GM18508 (cell line): ENCODE data around the gene PRPF6.

Source experiments
- ATAC-seq: cut with Tn5 transposase; IDR thresholded peaks from one replicate; pipeline ENCODE4 v1.9.1; 2021; ENCODE audit warnings: moderate number of reproducible peaks; ENCODE audit not compliant: insufficient read depth, unreplicated experiment

Gene PRPF6

DNA sequence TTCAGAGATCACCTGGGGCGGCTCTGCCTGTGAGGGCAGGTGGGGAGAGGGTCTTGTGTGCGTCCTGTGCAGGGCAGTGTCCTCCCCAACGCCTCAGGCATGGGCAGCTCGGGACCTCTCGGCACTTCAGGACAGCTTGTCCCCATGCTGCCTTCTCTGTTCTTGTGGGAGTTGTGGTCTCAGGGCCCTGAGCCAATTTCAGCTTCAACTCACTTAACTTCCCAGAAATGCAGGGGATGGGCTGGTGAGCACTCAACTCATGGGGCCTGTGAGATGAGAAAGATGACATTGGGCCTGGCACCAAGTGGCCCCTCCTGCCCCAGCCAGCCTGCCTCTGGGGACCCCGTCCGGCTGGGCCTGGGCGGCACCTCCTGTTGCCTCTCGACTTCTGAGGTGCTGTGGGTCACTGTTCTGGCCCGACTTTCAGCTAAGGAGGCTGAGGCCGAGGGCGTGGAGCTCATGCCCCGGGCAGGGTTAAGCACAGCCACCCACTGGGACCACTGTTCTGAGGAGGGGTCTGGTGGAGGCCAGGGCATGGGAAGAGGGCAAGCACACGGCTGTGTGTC is 91.6 kb downstream of the PRPF6 start:
- ATAC-seq: no peak

DNA sequence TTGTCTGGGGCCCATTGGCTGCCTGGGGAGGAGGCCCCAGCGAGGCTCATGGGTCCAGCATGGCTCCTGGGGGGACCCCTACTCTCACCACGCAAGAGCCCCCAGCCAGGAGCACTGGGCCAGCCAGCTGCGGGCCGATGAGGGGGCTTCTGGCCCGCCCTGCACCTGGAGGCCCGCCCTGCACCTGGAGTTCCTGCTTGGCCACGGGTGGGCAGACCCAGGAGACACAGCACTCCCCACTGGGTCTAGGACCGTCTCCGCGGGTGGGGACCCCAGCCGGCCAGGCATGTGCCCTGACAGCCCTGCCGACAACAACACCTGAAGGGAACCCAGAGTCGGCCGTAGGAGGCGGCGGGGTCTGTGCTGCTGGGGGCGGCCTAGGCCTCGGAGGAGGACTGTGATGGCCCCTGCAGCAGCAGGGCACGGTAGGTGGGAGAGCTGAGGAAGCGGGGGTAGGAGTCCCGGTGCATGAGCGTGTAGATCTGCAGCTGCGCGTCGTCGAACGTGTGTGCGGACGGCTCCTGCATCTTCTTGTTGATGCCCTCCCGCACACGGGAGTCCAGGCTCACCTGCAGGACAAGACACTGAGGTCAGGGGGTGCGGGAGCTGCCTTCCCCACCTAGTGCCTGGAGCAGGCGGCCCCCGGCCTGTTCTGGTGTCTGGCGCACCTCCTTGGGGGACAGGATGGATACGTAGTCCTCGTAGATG is 92.7 kb downstream of the PRPF6 start:
- ATAC-seq: no peak

DNA sequence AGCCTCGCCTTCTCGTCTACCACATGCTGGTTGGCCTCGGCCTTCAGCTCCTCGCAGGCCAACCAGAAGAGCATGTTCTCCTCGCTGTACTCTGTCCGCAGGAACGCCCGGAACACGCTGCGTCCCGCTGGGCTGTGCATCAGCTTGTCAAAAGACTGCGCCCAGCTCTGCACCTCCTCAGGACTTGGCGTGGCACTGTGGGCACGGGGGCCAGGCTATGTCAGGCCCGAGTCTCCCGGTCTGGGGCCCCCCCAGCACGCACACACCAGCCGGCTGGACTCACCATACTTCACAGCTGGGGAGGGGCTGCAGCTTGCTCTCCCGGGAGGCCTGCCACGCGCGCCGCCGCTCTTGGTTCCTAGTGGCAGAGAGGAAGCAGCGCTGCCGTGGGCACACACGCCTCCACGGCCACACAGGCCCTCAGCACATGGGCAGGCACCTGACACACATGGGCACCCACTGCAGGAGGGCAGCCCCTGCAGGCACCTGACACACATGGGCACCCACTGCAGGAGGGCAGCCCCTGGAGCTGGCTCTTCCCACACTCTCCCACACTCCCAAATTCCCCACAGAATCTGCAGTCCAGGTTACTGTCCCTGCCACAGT is 93.4 kb downstream of the PRPF6 start:
- no peak for ATAC-seq

DNA sequence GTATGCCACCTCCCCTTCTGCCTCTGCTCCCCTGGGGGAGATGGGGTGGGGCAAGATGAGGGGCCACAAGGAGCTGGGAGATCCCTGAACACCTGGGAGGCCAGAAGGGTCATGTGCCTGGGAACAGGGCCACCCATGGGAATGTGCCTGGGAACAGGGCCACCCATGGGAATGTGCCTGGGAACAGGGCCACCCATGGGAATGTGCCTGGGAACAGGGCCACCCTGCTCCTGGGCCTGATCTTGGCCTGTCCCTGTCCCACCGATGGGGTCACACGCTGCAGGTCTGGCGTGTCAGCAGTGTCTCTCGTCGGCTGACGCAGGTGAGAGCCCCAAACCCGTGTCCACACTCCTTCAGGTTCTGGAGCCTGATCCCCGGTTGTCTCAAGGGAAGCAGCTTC is 94.0 kb downstream of the PRPF6 start:
- ATAC-seq: no peak

DNA sequence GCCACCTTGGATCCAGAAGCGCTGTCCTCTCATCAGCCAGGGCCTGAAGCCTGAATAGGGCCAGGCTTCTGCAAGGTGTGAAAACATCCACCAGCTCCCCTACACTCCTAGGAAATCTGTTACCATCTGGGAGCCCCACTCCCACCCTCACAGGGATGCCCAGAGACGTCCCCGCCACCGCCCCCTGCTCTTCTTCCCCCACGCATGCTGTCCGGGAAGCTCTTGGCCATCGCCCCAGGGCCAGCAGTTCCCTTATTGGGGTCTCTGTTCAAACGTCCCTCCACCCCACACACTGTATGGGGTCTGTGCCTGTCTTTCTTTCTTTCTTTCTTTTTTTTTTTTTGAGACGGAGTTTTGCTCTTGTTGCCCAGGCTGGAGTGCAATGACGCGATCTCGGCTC is 94.6 kb downstream of the PRPF6 start:
- ATAC-seq: no peak

DNA sequence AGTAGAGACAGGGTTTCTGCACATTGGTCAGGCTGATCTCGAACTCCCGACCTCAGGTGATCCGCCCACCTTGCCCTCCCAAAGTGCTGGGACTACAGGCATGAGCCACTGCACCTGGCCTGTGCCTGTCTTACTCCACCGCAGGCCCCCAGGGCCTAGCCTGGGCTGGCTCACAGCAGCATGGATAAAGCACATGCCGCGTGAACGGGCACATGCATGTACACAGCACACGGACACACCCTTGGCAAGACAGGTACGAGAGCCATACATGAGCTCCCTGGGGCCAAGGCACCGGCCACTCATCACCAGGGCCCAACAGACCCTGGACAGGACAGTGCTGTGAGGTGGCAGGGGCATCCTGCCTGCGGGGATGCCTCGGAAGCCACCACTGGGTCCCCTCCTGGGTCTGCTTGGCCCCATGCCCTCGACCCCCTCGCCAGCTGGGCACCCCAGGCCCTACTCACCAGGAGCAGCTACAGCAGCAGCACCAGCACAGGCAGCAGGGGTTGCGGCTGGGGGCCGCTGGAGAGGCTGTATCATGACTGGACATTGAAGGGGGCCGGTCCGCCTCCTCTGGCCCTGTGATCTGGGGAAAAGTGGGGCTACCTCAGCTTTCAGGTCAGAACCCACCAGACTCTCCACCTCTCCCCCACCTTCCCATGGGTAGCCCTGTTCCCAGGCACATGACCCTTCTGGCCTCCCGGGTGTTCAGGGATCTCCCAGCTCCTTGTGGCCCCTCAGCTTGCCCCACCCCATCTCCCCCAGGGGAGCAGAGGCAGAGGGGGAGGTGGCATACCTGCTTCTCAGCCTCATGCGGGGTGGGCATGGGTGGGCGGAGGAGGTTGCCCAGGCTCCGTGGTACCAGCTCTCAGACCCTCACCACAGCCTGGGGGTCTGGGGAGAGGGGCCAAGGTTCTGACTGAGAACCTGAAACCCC is 95.4 kb downstream of the PRPF6 start:
- ATAC-seq: no peak

DNA sequence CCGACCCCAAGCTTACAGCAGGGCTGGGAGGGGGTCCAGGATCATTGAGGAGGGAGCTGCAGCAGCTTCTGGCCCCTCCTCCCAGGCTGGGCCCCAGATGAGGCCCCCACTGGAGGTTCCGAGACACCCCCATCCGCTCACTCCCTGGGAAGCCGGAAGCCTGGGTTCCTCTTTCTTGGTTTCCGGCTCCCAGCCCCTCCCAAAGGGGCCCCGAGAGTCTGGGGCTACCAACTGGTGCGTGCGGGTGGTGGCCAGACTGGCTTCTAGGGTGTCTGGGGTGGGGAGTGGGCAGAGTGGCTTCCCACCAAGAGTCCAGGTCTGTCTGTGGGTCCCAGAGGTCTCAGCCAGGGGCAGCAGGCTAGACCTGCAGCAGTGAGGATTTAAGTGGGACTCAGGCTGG is 96.2 kb downstream of the PRPF6 start:
- ATAC-seq: no peak

DNA sequence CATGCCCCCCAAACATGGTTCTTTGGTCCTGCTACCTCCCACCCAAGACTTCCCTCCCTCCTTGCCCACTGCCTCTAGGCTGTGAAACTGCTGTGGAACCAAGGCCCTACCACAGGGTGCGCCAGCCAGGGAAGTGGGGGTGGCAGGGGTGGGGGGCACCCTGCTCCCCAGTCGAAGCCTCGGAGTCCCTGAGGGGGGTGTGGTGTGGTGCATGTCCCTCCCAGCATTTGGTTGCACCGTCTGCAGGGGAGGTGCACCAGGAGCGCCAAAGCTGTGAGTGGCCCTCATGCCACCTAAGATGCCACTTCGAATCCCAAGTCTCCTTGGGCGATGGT is 96.6 kb downstream of the PRPF6 start:
- ATAC-seq: no peak

DNA sequence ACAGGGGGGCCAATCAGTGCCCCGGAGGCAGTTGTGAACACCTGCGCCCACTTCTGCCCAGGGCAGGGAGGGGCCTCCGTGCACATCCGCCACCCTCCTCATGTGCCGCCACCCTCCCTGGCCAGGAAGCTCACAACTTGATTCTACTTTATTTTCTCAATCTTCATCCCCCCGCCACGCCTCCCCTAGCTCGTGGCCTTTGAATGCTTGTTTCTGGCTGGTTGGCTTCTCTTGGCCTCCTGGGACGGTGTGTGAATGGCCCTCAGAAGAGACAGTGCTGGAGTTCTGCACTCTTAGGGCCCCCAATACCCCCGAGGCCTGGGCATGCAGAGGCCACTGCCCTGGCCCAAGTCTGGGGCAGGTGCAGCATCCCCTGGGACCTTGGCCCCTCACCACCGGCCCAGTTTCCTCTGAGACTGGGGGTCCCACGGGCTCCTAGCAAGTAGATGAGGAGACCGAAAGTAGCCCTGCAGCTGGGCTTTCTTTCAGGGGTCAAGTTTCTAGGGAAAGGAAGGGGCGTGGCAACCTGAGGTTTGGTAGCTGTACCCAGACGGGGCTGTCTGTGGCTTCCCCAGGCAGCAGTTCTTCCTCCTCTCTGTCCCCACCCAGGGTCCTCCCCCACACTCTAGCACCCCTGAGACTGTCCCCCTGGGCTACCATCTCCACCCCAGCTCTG is 97.1 kb downstream of the PRPF6 start:
- no peak for ATAC-seq

DNA sequence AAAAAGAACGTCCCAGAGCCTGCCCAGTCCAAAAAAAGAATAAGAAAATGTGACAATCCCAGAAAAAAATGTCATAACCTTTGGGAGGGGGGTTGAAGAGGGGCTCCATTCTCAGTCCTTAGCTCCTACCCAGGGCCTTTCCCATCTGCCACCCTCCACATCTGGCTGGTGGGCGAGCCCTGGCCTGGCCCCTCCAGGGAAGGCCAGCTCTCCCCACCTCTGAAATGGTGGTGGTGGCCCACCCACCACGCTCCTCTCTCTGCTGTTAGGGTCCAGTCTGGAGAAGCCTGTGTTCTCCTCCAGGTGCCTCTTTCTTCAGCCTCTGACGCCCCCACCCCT is 98.0 kb downstream of the PRPF6 start:
- ATAC-seq: no peak

DNA sequence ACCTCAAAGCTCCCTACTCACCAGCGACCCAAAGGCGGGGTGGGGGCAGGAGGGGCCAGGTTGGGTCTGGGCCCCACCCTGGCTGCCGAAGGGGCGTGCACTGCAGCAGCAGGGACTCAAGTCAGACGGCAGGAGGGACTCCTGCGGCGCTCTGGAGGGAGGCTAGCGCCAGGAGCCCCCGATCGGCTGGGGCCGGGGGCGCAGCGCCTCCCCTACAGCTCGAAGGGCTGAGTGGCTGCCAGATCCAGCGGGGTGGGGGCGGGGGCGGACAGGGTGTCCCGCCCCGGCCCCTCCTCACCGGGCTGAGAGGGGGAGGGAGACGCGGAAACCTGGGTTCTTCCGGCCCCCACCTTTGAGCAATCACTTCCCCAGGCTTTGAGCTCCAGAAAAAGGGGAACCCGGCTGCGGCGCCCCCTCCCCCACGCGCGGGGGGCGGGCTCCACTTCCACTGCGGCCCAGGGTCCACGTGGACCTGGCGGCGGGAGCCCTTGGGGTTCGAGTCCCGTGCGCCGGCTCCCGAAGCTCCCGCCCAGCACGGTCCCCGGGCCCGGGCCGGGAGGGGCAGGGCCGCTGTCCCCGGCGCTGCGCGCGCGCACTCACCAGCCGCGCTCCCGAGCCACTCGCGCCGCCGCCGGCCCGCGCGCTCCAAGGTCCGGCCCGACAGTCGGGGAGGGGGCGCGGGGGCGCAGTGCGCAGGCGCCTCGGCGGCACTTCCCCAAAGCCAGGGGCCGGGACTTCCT is 98.5 kb downstream of the PRPF6 start, which contains the start of gene RGS19:
Gene RGS19, minus strand, starts transcription at position 246 of the 740 bp plus-strand sequence. CDS start 2,632 bp downstream, outside the sequence.
- no peak for ATAC-seq

DNA sequence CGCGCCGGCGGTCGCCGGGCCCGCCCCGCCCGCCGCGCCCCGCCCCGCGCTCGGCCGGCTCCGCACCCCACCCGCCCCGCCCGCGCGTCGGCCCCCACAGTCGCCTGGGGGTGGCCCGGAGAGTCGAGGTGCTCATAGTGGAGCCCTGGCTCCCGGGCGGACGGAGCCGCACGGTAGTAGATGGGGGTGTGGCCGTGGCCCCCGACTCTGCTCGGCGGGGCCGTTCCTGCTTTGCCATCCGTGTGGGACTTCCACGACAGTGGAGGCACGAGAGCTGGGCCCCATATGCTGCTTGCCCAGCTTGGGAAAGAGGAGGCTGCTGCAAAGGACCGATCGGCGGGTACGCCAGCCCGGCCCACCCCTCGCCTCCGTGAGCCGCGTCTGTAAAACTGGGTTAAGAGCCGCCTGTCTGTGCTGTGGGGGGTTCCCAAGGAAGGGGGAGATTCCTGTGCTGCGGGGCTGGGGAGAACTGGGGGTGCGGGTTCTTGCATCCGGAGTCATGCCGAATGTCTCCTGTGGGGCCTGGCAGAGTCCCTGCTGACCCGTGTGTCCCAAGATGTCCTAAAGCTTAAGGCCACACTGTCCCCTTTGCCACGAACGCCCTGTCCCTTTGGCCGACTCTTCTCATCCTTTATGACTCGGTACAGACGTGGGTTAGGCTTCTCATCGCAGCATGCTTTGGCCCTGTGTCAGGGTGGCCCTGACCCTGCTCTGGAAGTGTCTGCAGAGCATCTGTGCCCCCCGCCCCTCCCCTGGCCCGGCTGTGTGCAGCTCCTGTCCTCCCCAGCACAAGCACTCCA is 99.3 kb downstream of the PRPF6 start, which contains the start of gene OPRL1:
Gene OPRL1, plus strand, starts transcription at position 70 of the 800 bp plus-strand sequence. CDS start 12,639 bp downstream, outside the sequence.
- ATAC-seq: no peak

DNA sequence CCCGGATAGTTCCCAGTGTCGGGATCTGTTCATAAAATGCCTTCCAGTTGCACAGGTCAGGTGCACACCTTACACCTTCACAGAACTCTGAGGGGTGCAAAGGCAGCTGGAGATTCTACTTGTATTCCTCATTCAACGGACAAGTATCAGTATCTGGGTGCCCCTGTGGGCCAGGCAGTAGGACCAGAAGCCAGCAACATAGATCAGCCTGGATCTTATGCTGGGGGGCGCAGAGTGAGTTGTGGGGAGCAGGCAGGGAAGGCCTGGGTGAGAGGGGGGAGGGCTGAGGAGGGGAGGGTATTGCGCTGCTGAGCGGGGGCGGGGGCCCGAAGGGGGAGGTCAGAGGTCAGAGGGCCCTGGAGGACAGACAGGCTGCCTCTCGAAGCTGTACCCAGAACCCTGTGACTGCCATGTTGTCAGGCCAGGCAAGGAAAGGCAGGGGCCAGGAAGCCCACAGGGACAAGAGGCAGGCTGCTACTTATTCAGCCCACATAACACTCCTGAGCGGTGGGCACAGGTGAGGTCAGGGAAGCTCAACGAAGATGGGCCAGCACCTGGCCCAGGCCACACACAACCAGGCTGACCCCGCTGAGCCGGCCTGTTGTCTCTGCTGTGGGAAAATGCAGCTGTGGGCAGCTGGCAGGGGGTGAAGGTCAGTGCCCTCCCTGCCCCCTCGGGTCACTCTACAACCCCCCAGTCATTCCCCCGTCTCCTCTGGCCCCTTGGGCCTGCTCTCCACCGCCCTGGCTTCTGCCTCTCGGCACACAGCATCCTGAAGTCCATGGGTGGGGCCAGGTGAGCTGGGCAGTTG is 100.1 kb downstream of the PRPF6 start:
- ATAC-seq: no peak

DNA sequence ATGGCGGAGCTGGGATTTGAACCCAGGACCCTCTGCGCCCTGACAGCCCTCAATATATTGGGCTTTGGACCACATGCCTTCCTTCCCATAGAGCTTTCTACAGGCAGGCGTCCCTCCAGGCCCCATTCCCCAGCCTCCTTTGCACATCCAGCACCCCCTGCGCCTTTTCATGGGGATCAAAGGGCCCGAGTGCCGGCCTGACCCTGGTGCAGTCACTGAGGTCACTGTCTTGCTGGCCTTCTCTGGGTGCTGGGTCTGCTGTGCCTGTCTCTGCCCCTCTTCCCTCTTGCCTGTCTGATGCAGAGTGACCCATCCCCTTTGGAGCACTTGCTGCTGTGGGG is 100.7 kb downstream of the PRPF6 start:
- no peak for ATAC-seq

DNA sequence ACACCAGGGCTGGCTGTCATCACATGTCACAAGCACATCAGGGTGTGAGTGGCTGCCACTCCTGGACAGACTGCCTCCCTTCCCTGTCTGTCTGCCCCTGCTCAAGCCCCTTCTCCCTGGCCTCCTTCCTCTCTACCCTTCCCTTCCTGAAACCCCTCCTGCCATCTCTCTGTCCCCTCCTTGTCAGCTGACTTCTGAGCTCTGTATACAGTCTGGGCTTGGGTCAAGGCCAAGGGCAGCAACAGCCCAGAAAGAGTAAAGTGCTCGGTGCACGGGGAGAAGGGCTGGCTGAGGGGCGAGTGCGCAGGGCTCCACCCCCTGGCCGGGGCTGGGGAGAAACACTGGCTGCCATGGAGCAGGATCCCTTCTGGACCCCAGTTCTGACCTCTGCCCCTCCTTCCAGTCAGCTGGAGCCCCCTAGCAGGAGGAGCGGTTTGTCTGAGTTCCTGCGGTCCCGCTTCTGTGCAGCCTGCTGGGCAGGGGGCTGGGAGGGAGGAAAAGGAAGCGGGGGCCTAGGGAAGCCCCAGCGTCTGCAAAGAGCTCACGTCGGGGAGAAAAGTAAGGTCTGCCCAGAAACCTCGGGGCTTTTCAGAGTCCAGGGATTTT is 101.3 kb downstream of the PRPF6 start:
- no peak for ATAC-seq
